Natural killer cell (primary cell): ENCODE data around the gene CYP19A1. TPM values are rescaled to one million over a fixed set of nuclear protein-coding genes. Genes with fewer than 3 reads are reported as not detected.

Experiments
- ATAC-seq, 3 donors: fragments of 150-1000 bp in 2 of 3; fragments of 200-7000 bp in 1 of 3; cut with Tn5 transposase; 1 replicate in 1 of 3; 2 replicates in 2 of 3; pipeline ENCODE4 v1.10.0; 2021; ENCODE audit warnings: mild to moderate bottlenecking in 2 of 3, moderate library complexity in 2 of 3
- DNase-seq, 2 donors: peaks; one replicate each; pipeline versions ENCODE4 v3.0.0 to v3.0.0-alpha.2; 2013 to 2021; ENCODE audit warnings: mixed read lengths in 1 of 2
- H3K27ac ChIP-seq: one replicate; pipeline ENCODE4 v1.5.1; 2013; ENCODE audit warnings: mild to moderate bottlenecking, low read length
- H3K27me3 ChIP-seq: one replicate; pipeline ENCODE4 v1.6.1; 2013; ENCODE audit warnings: low read length; ENCODE audit not compliant: control insufficient read depth, insufficient read depth
- H3K36me3 ChIP-seq: one replicate; pipeline ENCODE4 v1.6.1; 2013; ENCODE audit warnings: low read length; ENCODE audit not compliant: control insufficient read depth, insufficient read depth
- H3K4me1 ChIP-seq: one replicate; pipeline ENCODE4 v1.6.1; 2013; ENCODE audit warnings: low read length; ENCODE audit not compliant: control insufficient read depth, insufficient read depth
- H3K4me3 ChIP-seq: one replicate; pipeline ENCODE4 v1.5.1; 2013; ENCODE audit warnings: low read length
- H3K9me3 ChIP-seq: one replicate; pipeline ENCODE4 v1.6.1; 2013; ENCODE audit warnings: low read length; ENCODE audit not compliant: control insufficient read depth, insufficient read depth
- H3K27ac Mint-ChIP-seq, 2 donors: one replicate each; pipeline ENCODE4 v1.8.0; 2022; ENCODE audit warnings: mild to moderate bottlenecking in 2 of 2, mixed read lengths in 2 of 2, moderate library complexity in 1 of 2
- H3K27me3 Mint-ChIP-seq, 2 donors: one replicate each; pipeline ENCODE4 v1.8.0; 2022; ENCODE audit warnings: low read depth in 2 of 2, mixed read lengths in 2 of 2
- H3K36me3 Mint-ChIP-seq: one replicate; pipeline ENCODE4 v1.8.0; 2022; ENCODE audit warnings: mixed read lengths
- H3K4me1 Mint-ChIP-seq, 2 donors: one replicate each; pipeline ENCODE4 v1.8.0; 2022; ENCODE audit warnings: mixed read lengths in 2 of 2
- H3K4me3 Mint-ChIP-seq: one replicate; pipeline ENCODE4 v1.8.0; 2022; ENCODE audit warnings: mild to moderate bottlenecking, moderate library complexity, mixed read lengths
- H3K9me3 Mint-ChIP-seq, 2 donors: one replicate each; pipeline ENCODE4 v1.8.0; 2022; ENCODE audit warnings: mixed read lengths in 2 of 2
- WGBS: methylation state at CpG from one replicate; pipeline ENCODE4 v1.1.7; 2013; ENCODE audit warnings: missing lambda C conversion rate; ENCODE audit not compliant: insufficient coverage; 5-methylcytosine and 5-hydroxymethylcytosine counted together
- intact Hi-C: fragments of 100-400 bp; cut with micrococcal nuclease; formaldehyde crosslinking; loops from one replicate; pipeline ENCODE4 v1.14.2; 2022
- total RNA-seq, 4 donors: library from RNA; stranded (reverse); fragments of 120-200 nt in 1 of 4; gene quantifications; one replicate each; pipeline versions ENCODE4 v1.2.3 to v1.2.4, GENCODE V29; 2013 to 2022
- TF ChIP-seq, protein P1 (sequence below): fragments of 200-600 bp; IDR thresholded peaks from one replicate; pipeline ENCODE4 v1.8.0; 2022; ENCODE audit warnings: antibody characterized with exemption

The CYP19A1 gene
- total RNA-seq, result not detected
- 0.29 TPM for total RNA-seq (2013)

DNA sequence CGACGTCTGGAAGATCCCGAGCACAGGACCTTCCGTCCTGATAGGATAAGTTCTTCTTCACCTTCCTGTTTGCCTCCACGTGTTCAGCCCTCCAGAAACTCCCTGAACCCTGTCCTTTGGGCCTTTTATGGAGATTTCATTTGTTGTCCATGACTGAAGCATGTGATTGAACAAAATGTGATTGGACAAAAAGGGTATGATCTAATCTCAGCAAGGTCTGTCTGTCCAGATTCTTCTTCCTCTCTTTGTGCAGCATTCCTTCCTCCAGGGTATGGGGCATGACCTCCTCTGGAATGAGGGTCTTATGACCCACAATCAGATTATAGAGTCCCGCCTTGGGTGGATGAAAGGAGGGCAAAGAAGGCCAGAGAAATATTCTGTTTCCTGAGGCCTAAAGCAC, at the start of gene CYP19A1:
Gene CYP19A1 (minus strand): TSS at position 101 of the 400 bp plus-strand sequence. CDS start 95,684 bp downstream, outside the sequence.
- Mint-ChIP-seq H3K36me3 (no peaks in the 10 kb centered on the region), H3K9me3 (no peaks in the 10 kb centered on the region), H3K4me1 (no peaks in the 10 kb centered on the region), H3K27me3 (peaks cover 10 to 11% of the 10 kb centered on the region in 2 donors), H3K27ac (no peak within 1 kb of the TSS), H3K4me3 (no peak within 1 kb of the TSS)
- Histone ChIP-seq H3K36me3 (no peaks in the 10 kb centered on the region), H3K27ac (no peak within 1 kb of the TSS), H3K4me1 (peaks cover 6% of the 10 kb centered on the region), H3K27me3 (peaks cover 2% of the 10 kb centered on the region), H3K4me3 (no peak within 1 kb of the TSS), H3K9me3 (no peaks in the 10 kb centered on the region)
- DNase-seq, result no peak
- intact Hi-C loops, result no loop called here
- TF ChIP-seq, protein P1, sequence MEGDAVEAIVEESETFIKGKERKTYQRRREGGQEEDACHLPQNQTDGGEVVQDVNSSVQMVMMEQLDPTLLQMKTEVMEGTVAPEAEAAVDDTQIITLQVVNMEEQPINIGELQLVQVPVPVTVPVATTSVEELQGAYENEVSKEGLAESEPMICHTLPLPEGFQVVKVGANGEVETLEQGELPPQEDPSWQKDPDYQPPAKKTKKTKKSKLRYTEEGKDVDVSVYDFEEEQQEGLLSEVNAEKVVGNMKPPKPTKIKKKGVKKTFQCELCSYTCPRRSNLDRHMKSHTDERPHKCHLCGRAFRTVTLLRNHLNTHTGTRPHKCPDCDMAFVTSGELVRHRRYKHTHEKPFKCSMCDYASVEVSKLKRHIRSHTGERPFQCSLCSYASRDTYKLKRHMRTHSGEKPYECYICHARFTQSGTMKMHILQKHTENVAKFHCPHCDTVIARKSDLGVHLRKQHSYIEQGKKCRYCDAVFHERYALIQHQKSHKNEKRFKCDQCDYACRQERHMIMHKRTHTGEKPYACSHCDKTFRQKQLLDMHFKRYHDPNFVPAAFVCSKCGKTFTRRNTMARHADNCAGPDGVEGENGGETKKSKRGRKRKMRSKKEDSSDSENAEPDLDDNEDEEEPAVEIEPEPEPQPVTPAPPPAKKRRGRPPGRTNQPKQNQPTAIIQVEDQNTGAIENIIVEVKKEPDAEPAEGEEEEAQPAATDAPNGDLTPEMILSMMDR, result no peak
- WGBS, result 95% methylated on average over 5 of the region's 6 CpGs
- no peak for ATAC-seq

DNA sequence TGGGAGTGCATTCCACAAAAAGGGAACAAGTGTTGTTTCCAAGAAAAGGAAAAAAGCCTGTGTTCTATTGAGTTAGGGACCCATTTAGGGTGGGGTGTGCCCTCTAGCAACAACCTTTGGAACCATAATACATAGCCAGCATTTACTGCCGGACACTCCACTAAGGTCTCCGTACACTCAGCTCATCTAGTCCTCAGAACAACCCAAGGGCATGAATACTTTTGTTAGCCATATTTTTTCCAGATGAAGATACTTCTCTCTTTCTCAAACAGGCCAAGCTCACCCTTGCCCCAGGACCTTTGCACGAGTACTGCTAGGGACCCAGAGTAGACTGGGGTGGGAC, 49.3 kb upstream of the CYP19A1 start:
- no peaks in the 10 kb centered on the region for H3K9me3 ChIP-seq
- no peaks in the 10 kb centered on the region for H3K36me3 ChIP-seq
- TF ChIP-seq, protein P1, result no peak
- H3K4me1 Mint-ChIP-seq, result no peaks in the 10 kb centered on the region
- H3K4me3 Mint-ChIP-seq, result no peak overlapping the region
- DNase-seq (no peak), ATAC-seq (no peak)
- H3K9me3 Mint-ChIP-seq, result no peaks in the 10 kb centered on the region
- no peak overlapping the region for H3K4me3 ChIP-seq
- no peak overlapping the region for H3K27ac Mint-ChIP-seq
- 92% methylated on average over 3 of the region's 3 CpGs for whole genome bisulfite sequencing
- no peak overlapping the region for H3K27ac ChIP-seq
- no peaks in the 10 kb centered on the region for H3K4me1 ChIP-seq
- no peaks in the 10 kb centered on the region for H3K27me3 ChIP-seq
- H3K36me3 Mint-ChIP-seq, result no peaks in the 10 kb centered on the region
- H3K27me3 Mint-ChIP-seq, result peaks cover 8 to 11% of the 10 kb centered on the region in 2 donors
- intact Hi-C loops, result no loop called here

DNA sequence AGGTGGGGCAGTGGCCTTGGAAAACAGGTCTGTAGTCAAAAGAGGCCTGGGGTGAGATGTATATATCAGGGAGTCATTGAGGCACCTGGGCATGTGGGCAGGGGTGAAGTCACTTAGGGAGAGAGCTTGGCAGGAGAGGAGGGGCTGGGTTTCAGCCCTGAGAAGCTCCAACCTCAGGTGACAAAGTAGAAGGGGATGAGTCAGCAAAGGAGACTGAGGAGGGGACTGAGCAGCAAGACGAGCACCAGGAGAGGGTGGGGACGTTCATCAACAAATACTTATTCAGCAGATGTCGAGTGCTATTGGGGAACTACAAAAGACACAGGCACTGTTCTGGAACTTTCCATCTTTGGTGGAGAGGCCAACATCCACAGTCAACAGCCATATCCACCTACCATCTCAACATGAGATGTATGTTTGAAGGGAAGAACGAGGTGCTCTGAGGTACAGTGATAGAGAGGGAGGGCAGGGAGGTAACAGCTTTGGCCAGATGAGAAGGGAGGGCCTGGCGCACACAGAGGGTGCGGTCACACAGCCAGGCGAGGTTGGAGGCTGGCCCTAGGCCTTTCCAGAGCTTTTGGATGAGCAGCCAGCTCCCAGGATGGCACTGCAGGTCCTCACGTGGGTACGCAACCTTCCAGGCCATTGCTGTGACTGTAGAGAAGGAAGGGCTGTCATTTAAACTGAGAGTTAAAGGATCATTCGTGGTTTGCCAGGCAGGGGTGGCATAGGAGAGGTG, 48.7 kb upstream of the CYP19A1 start:
- H3K9me3 ChIP-seq, result no peaks in the 10 kb centered on the region
- Mint-ChIP-seq H3K36me3 (no peaks in the 10 kb centered on the region), H3K4me3 (no peak overlapping the region), H3K9me3 (no peaks in the 10 kb centered on the region), H3K4me1 (peaks cover 0 to under 1% of the 10 kb centered on the region in 2 donors), H3K27ac (no peak overlapping the region), H3K27me3 (peaks cover 8 to 13% of the 10 kb centered on the region in 2 donors)
- DNase-seq (no peak), ATAC-seq (no peak)
- intact Hi-C loops, result no loop called here
- no peaks in the 10 kb centered on the region for H3K36me3 ChIP-seq
- H3K27me3 ChIP-seq, result no peaks in the 10 kb centered on the region
- 82% methylated on average over 10 of the region's 10 CpGs for WGBS
- H3K27ac ChIP-seq, result no peak overlapping the region
- no peaks in the 10 kb centered on the region for H3K4me1 ChIP-seq
- no peak overlapping the region for H3K4me3 ChIP-seq
- TF ChIP-seq, protein P1, result no peak

DNA sequence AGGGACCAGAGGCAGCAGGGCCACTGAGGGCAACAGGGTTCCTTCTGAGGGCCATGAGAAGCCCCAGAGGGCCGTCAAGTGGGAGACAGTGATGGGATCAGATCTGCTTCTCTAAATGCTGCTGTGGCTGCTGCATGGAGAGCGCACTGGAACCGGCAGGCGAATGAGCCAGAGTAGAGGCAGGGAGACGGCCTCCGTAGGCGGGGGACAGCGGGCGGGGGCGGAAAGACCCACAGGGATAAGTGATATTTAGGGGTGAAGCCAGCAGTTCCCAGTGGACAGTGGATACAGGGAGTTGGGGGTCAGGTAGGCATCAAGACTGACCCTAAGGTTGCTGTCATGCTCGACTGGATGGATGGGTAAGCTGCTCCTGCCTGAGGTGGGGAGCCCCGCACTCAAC, 48.1 kb upstream of the CYP19A1 start:
- Mint-ChIP-seq H3K9me3 (peaks cover 0 to 2% of the 10 kb centered on the region in 2 donors), H3K4me1 (peaks cover 0 to 7% of the 10 kb centered on the region in 2 donors), H3K27me3 (peaks cover 13 to 15% of the 10 kb centered on the region in 2 donors), H3K27ac (no peak overlapping the region), H3K36me3 (no peaks in the 10 kb centered on the region), H3K4me3 (no peak overlapping the region)
- intact Hi-C loops, result no loop called here
- Histone ChIP-seq H3K4me3 (no peak overlapping the region), H3K27me3 (no peaks in the 10 kb centered on the region), H3K36me3 (no peaks in the 10 kb centered on the region), H3K9me3 (no peaks in the 10 kb centered on the region), H3K27ac (no peak overlapping the region), H3K4me1 (no peaks in the 10 kb centered on the region)
- DNase-seq (no peak), ATAC-seq (no peak)
- TF ChIP-seq, protein P1, result no peak
- 90% methylated on average over 12 of the region's 12 CpGs for WGBS
